ENCODE measurements around the gene FAM117A. TPM values are rescaled to one million over a fixed set of nuclear protein-coding genes. Genes with fewer than 3 reads are reported as not detected.

Gene FAM117A
- total and polyA plus RNA-seq, 12 donors, result 4.0 to 14.0 (median 10.1) TPM

DNA sequence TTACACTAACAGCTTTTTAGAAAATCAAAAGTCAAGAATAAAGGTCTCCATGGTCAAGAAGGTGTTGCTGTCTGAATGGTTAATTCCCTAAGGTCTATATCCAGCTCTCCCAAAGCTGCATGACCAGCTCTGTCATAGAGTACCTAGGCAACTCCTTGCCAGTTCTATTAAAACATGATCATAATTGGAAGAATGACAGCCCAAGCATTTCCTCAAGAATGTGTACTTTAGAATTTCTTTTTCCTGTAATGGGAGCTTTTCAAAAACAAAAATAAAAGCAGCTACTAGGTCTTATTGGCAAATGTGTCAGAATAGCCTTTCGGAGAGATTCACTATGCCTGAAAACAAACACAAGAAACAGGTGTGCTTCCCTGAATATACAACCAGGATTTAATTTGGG is 93.9 kb downstream of the FAM117A start:
- TF ChIP-seq, protein P1, sequence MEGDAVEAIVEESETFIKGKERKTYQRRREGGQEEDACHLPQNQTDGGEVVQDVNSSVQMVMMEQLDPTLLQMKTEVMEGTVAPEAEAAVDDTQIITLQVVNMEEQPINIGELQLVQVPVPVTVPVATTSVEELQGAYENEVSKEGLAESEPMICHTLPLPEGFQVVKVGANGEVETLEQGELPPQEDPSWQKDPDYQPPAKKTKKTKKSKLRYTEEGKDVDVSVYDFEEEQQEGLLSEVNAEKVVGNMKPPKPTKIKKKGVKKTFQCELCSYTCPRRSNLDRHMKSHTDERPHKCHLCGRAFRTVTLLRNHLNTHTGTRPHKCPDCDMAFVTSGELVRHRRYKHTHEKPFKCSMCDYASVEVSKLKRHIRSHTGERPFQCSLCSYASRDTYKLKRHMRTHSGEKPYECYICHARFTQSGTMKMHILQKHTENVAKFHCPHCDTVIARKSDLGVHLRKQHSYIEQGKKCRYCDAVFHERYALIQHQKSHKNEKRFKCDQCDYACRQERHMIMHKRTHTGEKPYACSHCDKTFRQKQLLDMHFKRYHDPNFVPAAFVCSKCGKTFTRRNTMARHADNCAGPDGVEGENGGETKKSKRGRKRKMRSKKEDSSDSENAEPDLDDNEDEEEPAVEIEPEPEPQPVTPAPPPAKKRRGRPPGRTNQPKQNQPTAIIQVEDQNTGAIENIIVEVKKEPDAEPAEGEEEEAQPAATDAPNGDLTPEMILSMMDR (IDR thresholded peaks at IDR 0.05), result no peak
- Histone ChIP-seq H3K9me3 (no peaks in the 10 kb centered on the region), H3K36me3 (peaks cover 0 to 45% (median 2%) of the 10 kb centered on the region in 9 donors), H3K4me1 (peaks cover 3 to 67% (median 48%) of the 10 kb centered on the region in 9 donors), H3K4me3 (no peak overlapping the region), H3K27ac (peak overlapping the region in 4 of 10 donors; percentile 8 to 38 (median 32)), H3K27me3 (no peaks in the 10 kb centered on the region)
- ATAC-seq (peak in 1 of 8 donors; percentile 44), DNase-seq (no peak)
- 56 to 61% methylated on average over 1 of the region's 1 CpG for WGBS, 2 donors
- intact Hi-C loops (cut with DNase I), result loop anchor here in 5 of 10 donors (5.0 to 10.0 kb wide), 3 partner anchors 45 to 55 kb away; no protein-coding TSS in a partner anchor

DNA sequence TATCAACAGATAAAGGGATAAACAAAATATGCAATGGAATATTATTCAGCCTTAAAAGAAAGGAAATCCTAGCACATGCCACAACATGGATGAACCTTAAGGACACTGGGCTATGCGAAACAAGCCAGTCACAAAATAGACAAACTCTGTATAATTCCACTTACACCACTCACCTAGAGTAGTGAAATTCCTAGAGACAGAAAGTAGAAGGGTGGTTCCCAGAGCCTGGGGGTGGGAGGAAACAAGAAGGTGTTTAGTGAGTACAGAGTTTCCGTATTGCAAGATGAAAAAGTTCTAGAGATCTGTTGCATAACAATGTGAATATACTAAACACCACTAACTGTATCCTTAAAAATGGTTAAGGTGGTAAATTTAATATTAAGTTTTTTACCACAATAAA is 96.1 kb downstream of the FAM117A start:
- peaks cover 0 to 49% (median 2%) of the 10 kb centered on the region in 9 donors for H3K36me3 ChIP-seq
- peak overlapping the region in 1 of 10 donors; percentile 8 for H3K27ac ChIP-seq
- no peak overlapping the region for H3K4me3 ChIP-seq
- ATAC-seq, result no peak
- H3K4me1 ChIP-seq, result peaks cover 3 to 66% (median 49%) of the 10 kb centered on the region in 9 donors
- intact Hi-C loops (cut with DNase I), result no loop called here
- TF ChIP-seq, protein P1 (IDR thresholded peaks at IDR 0.05), result no peak
- 74 to 78% methylated on average over 2 of the region's 2 CpGs for WGBS, 2 donors
- no peaks in the 10 kb centered on the region for H3K9me3 ChIP-seq
- DNase-seq, result no peak
- no peaks in the 10 kb centered on the region for H3K27me3 ChIP-seq

DNA sequence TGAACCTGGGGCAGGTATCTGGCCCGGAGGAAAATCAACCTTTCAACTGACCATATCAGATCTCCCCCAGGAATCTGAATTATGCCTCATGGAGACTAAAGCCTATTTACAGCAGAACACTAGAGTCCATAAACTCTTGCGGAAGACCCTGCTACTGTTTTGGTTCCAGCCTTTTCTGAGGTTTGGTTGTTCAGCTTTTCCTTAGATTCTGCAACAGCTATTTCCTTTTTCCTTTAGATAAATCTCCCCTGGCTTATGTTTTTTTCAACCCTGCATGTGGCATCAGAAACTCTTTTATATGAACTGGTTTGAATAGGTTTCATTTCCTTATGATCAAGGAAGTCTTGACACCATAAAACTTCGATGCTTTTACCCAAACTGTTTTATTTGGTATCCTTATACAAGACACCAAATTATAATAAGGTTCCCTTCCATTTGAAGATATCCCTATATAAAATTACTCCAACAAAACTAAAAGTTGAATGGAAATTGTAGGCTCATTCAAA is 99.2 kb downstream of the FAM117A start:
- DNase-seq (no peak), ATAC-seq (no peak)
- peaks cover 0 to 56% (median 0%) of the 10 kb centered on the region in 9 donors for H3K36me3 ChIP-seq
- H3K9me3 ChIP-seq, result no peaks in the 10 kb centered on the region
- H3K27ac ChIP-seq, result no peak overlapping the region
- no peak overlapping the region for H3K4me3 ChIP-seq
- H3K4me1 ChIP-seq, result peaks cover 0 to 45% (median 37%) of the 10 kb centered on the region in 9 donors
- H3K27me3 ChIP-seq, result no peaks in the 10 kb centered on the region
- TF ChIP-seq, protein P1 (IDR thresholded peaks at IDR 0.05), result no peak
- 69 to 73% methylated on average over 3 of the region's 3 CpGs for WGBS, 2 donors
- intact Hi-C loops (cut with DNase I), result no loop called here

Other genes starting within 250 kb of the FAM117A start
- gene NXPH3, start 188.3 kb downstream of the FAM117A start, total RNA-seq, result 1 to 10 TPM; 2.2 to 4.4 (median 3.2) TPM
- 1 to 10 TPM; 2.3 to 5.9 TPM for gene NXPH3, start 188.3 kb downstream of the FAM117A start, polyA plus RNA-seq
- gene SPOP, start 86.0 kb downstream of the FAM117A start, total RNA-seq, result 10 to 100 TPM; 39.8 to 79.9 (median 67.7) TPM
- gene SPOP, start 86.0 kb downstream of the FAM117A start, polyA plus RNA-seq, result 10 to 100 TPM; 42.4 to 44.5 TPM
- gene SLC35B1, start 56.2 kb downstream of the FAM117A start, total RNA-seq, result 10 to 100 TPM; 60.5 to 92.4 (median 69.1) TPM
- gene SLC35B1, start 56.2 kb downstream of the FAM117A start, polyA plus RNA-seq, result 100 to 1,000 TPM in 1 of 2 donors, 10 to 100 TPM in 1; 68.8 to 146 TPM
- 10 to 100 TPM; 48.9 to 81.3 (median 66.3) TPM for gene KAT7, start 24.6 kb upstream of the FAM117A start, total RNA-seq
- 10 to 100 TPM in 1 of 2 donors, 1 to 10 TPM in 1; 5.9 to 16.7 TPM for gene KAT7, start 24.6 kb upstream of the FAM117A start, polyA plus RNA-seq
- gene TAC4, start 83.9 kb upstream of the FAM117A start, total RNA-seq, result 1 to 10 TPM in 1 of 10 donors, under 1 TPM in 2, not detected in 7; 0.78 to 2.7 (median 0.94) TPM
- gene TAC4, start 83.9 kb upstream of the FAM117A start, polyA plus RNA-seq, result not detected
- gene DLX4, start 205.1 kb upstream of the FAM117A start, total RNA-seq, result under 1 TPM in 1 of 10 donors, not detected in 9; 0.26 TPM
- under 1 TPM in 1 of 2 donors, not detected in 1; 0.03 TPM for gene DLX4, start 205.1 kb upstream of the FAM117A start, polyA plus RNA-seq
- under 1 TPM in 2 of 10 donors, not detected in 8; 0.11 to 0.23 TPM for gene DLX3, start 231.1 kb upstream of the FAM117A start, total RNA-seq
- under 1 TPM in 1 of 2 donors, not detected in 1; 0.03 TPM for gene DLX3, start 231.1 kb upstream of the FAM117A start, polyA plus RNA-seq

Measured in heart right ventricle (tissue), 16 donors.